GM21390 (cell line): ENCODE measurements around the gene CELF1.
"Not testable (repeated sequence)": the region's sequence is repeated elsewhere in the genome, so short reads cannot be mapped to it uniquely, and the experiment has no call there.

Source experiments
- ATAC-seq: cut with Tn5 transposase; IDR thresholded peaks from one replicate; pipeline ENCODE4 v1.9.1; 2021; ENCODE audit not compliant: unreplicated experiment

CELF1 gene

GRCh38 chr11:47541070-47541469 is 11.9 kb downstream of the CELF1 start:
- no peak for ATAC-seq

- ATAC-seq = no peak
These were observed 13.3 kb downstream of the CELF1 start for GRCh38 chr11:47539681-47540039.

- no peak for ATAC-seq
These were observed 14.0 kb downstream of the CELF1 start for GRCh38 chr11:47538741-47539565.

GRCh38 chr11:47536915-47537314 is 16.0 kb downstream of the CELF1 start:
- no peak for ATAC-seq

- no peak for ATAC-seq
These were observed 18.2 kb downstream of the CELF1 start for GRCh38 chr11:47534704-47535251.

GRCh38 chr11:47533690-47534151 is 19.2 kb downstream of the CELF1 start:
- no peak for ATAC-seq

- no peak for ATAC-seq
These were observed 20.2 kb downstream of the CELF1 start for GRCh38 chr11:47532597-47533213.

- no peak for ATAC-seq
These were observed 21.3 kb downstream of the CELF1 start for GRCh38 chr11:47531666-47532065.

- not testable (repeated sequence) for ATAC-seq
These were observed 22.2 kb downstream of the CELF1 start for GRCh38 chr11:47530721-47531120.

- no peak for ATAC-seq
These were observed 23.0 kb downstream of the CELF1 start for GRCh38 chr11:47529951-47530350.

- no peak for ATAC-seq
These were observed 25.7 kb downstream of the CELF1 start for GRCh38 chr11:47527186-47527585.

- not testable (repeated sequence) for ATAC-seq
These were observed 26.9 kb downstream of the CELF1 start for GRCh38 chr11:47526032-47526431.

GRCh38 chr11:47524291-47524874 is 28.5 kb downstream of the CELF1 start:
- no peak for ATAC-seq

GRCh38 chr11:47523490-47524225 is 29.3 kb downstream of the CELF1 start:
- ATAC-seq = peak; percentile 49

GRCh38 chr11:47518212-47518964 is 34.5 kb downstream of the CELF1 start:
- no peak for ATAC-seq

- no peak for ATAC-seq
These were observed 35.7 kb downstream of the CELF1 start for GRCh38 chr11:47516984-47517853.

GRCh38 chr11:47516155-47516554 is 36.8 kb downstream of the CELF1 start:
- ATAC-seq = no peak

- ATAC-seq = no peak
These were observed 37.9 kb downstream of the CELF1 start for GRCh38 chr11:47514825-47515647.

GRCh38 chr11:47512701-47513100 is 40.2 kb downstream of the CELF1 start:
- ATAC-seq = no peak
